GM13977 (cell line): ENCODE data around the gene HOMER2.

Experiments
- DNase-seq: peaks from one replicate; pipeline ENCODE4 v3.0.0; 2012; ENCODE audit warnings: low spot score
- in situ Hi-C: fragments of 300-500 bp; cut with MboI; formaldehyde crosslinking; loops from one replicate; pipeline ENCODE4 v1.12.0; 2022; ENCODE audit warnings: low sequenced_read_pairs, low pct_unique_long_range_greater_than_20kb, mixed read lengths, inconsistent platforms; ENCODE audit not compliant: unreplicated experiment
- TF ChIP-seq, protein P1 (sequence below): IDR thresholded peaks from 2 replicates; pipeline ENCODE4 v1.5.1; 2012; ENCODE audit warnings: mild to moderate bottlenecking, control low read depth; ENCODE audit not compliant: insufficient read depth; ENCODE audit errors: extremely low read depth, missing control alignments

HOMER2 gene

DNA sequence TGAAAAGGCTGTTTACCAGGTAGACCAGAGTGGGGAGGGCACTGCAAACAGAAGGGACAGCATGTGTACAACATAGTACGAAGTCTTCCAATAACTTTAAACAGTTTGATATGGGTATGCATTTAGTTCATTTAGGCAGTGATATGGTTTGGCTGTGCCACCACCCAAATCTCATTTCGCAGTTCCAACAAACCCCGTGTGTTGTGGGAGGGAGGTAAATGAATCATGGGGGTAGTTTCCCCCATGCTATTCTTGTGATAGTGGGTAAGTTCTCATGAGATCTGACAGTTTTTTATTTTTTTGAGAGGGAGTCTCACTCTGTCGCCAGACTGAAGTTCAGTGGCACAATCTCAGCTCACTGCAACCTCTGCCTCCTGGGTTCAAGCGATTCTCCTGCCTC, 25.9 kb upstream of the HOMER2 start:
- TF ChIP-seq, protein P1, sequence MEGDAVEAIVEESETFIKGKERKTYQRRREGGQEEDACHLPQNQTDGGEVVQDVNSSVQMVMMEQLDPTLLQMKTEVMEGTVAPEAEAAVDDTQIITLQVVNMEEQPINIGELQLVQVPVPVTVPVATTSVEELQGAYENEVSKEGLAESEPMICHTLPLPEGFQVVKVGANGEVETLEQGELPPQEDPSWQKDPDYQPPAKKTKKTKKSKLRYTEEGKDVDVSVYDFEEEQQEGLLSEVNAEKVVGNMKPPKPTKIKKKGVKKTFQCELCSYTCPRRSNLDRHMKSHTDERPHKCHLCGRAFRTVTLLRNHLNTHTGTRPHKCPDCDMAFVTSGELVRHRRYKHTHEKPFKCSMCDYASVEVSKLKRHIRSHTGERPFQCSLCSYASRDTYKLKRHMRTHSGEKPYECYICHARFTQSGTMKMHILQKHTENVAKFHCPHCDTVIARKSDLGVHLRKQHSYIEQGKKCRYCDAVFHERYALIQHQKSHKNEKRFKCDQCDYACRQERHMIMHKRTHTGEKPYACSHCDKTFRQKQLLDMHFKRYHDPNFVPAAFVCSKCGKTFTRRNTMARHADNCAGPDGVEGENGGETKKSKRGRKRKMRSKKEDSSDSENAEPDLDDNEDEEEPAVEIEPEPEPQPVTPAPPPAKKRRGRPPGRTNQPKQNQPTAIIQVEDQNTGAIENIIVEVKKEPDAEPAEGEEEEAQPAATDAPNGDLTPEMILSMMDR, result no peak
- DNase-seq, result no peak
- in situ Hi-C loops, result no loop called here

GRCh38 chr15:82977076-82977475, 24.6 kb upstream of the HOMER2 start:
- no peak for DNase-seq
- TF ChIP-seq, protein P1, result no peak
- in situ Hi-C loops, result no loop called here

- in situ Hi-C loops, result loop anchor here (25.0 kb wide), 1 partner anchor 411 kb away; no protein-coding TSS in a partner anchor
- no peak for DNase-seq
- TF ChIP-seq, protein P1, result no peak
Measured at GRCh38 chr15:82972990-82973389, 20.5 kb upstream of the HOMER2 start.

GRCh38 chr15:82971218-82971984, 18.9 kb upstream of the HOMER2 start:
- in situ Hi-C loops, result loop anchor here (25.0 kb wide), 1 partner anchor 409 kb away; no protein-coding TSS in a partner anchor
- no peak for DNase-seq
- TF ChIP-seq, protein P1, result no peak

DNA sequence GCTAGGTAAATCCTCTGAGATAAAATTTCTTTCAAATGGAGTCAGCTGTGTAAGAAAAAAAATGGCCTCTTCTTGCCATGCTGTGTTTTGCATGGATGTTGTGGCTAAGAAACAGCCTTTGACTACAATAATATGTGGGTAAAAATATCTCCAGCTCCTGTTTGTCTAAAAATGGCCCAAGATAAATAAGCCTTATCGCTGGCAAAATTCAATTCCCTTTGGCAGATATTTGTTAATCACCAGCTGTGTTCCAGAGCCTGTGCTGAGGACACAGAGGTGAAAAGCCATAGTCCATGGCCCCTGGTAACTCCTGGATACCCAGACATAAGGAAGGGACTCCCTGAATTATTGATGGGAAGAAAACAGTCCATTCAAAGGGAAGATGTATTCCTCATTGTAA, 18.2 kb upstream of the HOMER2 start:
- in situ Hi-C loops, result loop anchor here (25.0 kb wide), 1 partner anchor 408 kb away; no protein-coding TSS in a partner anchor
- TF ChIP-seq, protein P1, result no peak
- no peak for DNase-seq

GRCh38 chr15:82970078-82970686, 17.7 kb upstream of the HOMER2 start:
- in situ Hi-C loops, result loop anchor here (25.0 kb wide), 1 partner anchor 408 kb away; no protein-coding TSS in a partner anchor
- TF ChIP-seq, protein P1, result no peak
- DNase-seq, result no peak
